NCI-H2196 treated with DMSO at 0.1 percent for 48 hours (cell line): ENCODE data around the gene CAPN8.

Experiments used
- DNase-seq: peaks from one replicate; lab custom pipeline; 2025; ENCODE audit not compliant: unreplicated experiment; lab: John Stamatoyannopoulos, UW

Gene CAPN8

DNA sequence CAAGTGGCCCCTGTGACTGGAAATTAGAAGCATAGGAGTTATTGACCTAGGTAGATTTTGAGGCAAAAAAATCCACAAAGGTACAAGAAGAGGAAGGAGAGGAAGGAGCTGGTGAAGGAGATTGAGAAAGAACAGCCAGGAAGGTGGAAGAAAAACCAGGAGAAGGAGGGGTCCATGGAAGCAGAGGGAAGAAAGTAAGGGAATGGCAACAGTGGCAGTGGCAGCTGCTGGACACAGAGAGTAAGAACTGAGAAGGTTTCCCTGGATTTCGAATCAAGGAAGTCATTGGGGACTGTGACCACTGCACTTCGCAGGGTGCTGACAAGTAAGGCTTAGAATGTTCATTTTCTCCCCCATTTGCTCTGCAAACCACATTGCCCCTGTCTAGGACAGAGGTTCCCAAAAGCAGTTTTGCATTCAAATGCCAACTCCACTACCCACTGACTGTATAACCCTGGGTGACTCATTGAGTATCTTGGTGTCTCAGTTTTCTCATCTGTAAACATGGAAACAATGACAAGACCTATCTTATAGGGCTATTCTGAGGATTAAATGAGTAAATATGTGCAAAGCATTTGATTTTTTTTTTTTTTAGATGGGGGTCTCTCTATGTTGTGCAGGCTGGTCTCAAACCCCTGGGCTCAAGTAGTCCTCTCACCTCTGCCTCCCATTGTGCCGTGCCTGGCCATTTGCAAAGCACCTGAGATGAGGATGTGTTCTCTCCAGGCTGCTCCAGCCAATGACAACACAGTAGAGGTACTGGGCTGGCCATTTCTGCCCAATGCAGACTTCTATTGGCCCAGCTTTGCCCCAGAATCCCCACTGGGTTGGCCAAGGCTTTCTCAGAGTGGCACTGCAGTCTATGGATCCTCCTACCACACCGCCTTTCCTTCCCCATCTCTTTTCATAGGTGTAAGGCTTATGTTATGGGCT, 37.5 kb upstream of the CAPN8 start:
- no peak for DNase-seq

DNA sequence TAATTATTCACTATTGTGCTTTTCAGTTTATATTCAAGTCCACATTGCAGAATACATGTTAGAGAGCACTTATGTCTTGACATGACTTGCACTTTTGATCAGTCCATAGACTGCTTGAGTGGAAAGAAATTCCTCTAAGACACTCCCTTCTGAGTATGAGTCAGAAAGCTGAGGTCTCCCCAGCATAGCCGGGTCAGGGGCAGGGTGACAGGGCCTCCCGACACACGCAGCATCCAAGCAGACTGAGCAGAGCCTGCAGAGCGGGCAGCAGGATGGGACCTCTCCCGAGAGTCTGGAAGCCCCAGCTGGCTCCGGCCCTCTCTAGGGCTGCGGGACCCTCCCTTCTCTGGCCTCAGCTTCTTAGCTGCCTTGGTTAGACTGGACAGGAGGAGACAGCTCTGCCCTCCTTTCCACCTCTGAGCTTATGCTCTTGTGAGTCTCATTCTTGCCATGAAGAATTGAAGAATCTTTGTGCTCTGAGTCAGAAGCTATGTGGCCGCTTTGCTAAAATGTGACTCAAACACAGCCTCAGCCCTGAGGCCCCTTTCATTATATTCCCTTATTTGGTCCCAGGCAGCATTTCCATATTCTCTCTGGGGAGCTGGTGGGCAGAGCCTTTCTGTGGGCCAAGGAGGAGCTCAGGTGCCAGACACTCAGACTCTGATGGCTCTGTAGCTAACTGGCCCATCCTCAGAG, 35.6 kb upstream of the CAPN8 start:
- DNase-seq = no peak

- no peak for DNase-seq
Measured at GRCh38 chr1:223700388-223700918, 35.0 kb upstream of the CAPN8 start.

GRCh38 chr1:223695941-223696340, 30.4 kb upstream of the CAPN8 start:
- no peak for DNase-seq

DNA sequence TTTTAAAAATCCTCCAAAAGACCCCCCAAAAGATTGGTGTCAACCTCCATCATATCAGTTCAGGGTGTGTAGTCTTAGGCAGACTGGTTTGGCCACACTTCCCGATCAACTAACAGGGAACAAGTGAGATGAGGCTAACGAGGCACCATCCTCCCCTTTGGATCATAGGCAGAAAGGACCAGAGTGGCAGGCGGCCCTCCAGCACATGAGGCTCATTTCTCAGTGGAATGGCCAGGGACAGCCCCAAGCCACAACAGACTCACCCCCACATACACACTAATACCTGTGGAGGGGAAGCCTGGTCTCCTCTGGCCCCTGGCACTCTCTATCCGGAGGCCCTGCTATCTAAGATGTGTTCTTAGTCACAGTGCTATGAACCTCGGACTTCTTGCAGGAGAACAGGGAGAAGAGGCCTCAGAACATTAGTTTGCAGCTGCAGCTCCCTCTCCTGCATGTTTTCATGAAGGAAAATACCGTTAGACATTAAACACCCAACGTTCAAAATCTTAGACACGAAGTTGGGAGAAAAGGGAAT, 29.6 kb upstream of the CAPN8 start:
- DNase-seq = no peak

DNA sequence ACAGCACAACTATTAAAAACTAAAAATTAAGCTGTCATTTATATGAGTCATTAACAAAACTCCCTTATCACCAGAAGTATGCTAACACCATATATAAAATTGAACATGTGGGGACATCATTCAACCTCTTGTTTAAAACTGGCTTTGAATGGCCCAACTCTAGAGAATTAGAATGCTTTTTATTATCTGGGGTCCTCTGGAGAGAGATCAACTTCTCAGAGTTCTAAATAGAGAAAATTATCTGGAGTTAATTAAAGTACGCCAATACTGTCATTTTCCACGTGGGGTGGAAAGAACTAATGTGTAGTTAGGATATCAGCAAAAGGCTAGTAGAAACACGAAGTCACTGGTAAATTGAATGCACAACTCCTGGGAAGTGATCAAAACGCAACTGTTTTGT, 25.6 kb upstream of the CAPN8 start:
- DNase-seq = no peak

- no peak for DNase-seq
Measured at GRCh38 chr1:223684488-223684792, 18.9 kb upstream of the CAPN8 start.

DNA sequence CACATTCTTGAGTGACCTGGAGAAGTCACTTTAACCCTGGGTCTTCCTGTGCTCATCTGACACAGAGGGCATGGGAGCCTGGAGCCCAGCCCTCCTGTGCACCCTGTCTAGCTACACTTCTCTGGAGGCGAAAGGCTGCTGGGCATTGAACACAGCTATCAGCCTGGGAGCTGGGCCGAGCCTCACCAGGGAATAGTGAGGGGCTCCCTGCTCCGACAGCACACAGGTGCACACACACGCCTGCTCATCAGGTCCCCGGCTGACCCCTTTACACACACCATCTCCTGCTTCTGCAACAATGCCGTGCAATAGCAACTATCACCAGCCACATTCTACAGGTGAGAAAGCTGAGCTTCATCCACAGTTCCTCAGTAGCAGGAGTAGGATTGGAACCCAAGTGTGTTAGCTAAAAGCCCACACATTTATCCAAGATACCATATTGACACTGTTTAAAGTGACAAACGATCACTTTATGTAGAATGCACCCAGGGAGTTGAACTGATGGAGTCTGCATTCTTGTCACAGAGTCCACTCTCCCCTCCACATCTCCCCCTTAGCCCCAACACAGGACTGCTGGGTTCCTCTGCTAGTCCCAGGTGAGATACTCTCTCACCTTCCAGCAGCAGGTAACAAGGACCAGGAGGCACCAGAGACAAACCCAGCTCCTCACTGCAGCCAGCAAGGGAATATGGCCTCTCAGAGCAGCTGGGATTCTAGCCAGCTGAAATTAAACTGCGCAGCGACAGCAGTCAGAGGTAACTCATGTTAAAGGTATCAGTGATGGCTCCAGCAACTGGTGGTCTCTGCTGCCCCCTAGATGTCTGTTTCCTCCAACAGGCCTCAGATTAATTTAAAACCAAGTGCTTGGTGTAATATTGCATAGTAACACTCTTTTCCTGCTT, 18.3 kb upstream of the CAPN8 start:
- peak; percentile 54 for DNase-seq

GRCh38 chr1:223682502-223682901, 17.0 kb upstream of the CAPN8 start:
- no peak for DNase-seq

- no peak for DNase-seq
Measured at GRCh38 chr1:223680188-223680587, 14.7 kb upstream of the CAPN8 start.

- no peak for DNase-seq
Measured at GRCh38 chr1:223678841-223679240, 13.3 kb upstream of the CAPN8 start.

DNA sequence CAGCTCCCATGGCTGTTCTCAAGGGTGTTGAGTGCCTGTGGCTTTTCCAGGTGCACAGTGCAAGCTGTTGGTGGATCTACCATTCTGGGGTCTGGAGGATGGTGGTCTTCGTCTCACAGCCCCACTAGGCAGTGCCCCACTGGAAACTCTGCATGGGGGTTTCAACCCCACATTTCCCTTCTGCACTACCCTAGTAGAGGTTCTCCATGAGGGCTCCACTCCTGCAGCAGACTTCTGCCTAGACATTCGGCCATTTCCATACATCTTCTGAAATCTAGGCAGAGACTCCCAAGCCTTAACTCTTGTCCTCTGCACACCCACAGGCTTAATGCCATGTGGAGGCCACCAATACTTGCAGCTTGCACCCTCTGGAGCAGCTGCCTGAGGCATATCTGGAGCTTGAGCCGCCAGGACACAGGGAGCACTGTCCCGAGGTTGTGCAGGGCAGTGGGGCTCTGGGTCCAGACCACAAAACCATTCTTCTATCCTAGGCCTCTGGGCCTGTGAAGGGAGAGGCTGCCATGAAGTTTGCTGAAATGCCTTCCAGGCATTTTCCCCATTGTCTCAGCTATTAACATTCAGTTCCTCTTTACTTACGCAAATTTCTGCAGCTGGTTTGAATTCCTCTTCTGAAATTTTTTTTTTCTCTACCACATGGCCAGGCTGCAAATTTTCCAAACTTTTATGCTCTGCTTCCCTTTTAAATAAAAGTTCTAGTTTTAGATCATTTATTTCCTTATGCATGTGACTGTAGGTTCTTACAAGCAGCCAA, 8.8 kb upstream of the CAPN8 start:
- no peak for DNase-seq

- no peak for DNase-seq
Measured at GRCh38 chr1:223670458-223671159, 5.1 kb upstream of the CAPN8 start.

DNA sequence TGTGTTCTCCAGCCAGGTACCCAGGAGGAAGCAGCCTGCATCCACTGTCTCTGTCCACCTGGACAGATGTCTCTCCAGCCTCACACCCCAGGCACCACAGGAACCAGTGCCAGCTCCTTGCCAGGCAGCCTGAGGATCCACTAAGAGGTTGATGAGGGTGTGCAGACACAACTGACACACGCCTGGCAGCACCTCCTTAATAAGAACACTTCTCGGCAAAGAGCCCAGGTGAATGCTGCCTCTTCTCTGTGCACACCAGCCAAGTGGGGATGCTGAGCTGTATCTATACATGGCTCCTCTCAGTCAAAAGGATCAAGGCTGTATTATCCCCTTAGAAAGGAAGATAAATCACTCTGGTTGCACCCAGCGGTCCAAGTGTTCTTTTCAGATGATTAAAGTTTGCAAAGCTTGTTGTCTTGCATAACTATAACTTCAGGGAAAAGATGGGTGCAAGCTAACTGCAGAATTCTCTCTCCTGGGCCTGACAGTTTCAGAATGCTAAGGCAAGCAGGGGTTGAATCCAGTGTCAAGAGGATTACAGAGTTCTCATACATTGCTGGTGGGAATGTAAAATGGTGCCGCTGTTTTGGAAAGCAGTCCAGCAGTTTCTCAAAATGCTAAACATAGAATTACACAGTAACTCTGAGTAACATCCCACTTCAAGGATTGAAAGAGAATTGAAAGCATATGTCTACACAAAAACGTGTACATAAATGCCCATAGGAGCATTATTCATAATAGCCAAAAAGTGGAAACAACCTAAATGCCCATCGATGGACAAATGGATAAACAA, 3.7 kb upstream of the CAPN8 start:
- no peak for DNase-seq

DNA sequence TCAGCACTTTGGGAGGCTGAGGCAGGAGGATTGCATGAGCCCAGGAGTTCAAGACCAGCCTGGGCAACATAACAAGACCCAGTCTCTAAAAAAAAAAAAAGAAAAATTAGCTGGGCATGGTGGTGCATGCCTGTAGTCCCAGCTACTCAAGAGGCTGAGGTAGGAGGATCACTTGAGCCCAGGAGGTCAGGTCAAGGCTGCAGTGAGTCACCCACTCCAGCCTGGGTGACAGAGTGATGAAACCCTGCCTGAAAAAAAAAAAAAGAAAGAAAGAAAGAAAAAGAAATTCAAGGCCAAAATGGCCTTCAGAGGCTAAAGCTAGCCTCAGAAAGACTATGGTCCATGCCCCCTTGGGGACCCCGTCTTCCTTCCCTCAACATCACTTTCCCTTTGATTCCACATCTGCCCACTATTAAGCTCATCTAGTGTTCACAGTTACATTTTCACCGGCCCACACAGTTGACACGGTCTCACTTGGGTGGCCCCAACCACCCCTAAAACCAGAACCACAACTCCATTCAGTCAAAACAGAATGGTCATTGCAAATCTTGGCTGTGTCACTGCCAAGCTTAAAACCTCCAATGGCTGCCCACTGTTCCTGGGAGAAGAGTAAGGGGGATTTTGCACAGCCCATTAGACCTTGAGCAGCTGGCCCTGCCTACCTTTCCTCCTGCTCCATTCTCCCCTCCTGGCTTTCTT, 2.1 kb upstream of the CAPN8 start:
- DNase-seq = no peak

GRCh38 chr1:223664106-223664505, 1.4 kb downstream of the CAPN8 start:
- DNase-seq = no peak

DNA sequence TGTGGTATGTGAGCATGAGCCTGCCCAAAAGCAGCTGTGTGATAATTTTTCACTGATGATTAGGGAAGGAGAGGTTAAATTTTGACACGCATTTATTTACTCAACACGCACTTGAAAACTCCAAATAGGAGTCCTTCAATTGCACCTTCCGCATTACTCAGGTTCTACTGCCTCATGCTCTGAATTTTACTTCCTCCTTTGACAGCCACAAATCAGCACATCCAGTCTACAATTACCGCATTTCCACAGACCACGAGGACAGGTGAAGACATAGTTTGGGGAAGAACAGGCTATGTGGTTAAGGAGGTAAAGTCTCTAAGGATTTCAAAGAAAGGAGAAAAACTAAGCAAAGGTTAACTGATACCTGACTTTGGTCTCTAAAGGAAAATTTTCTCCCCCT, 2.6 kb downstream of the CAPN8 start:
- no peak for DNase-seq

- DNase-seq = no peak
Measured at GRCh38 chr1:223659711-223660110, 5.8 kb downstream of the CAPN8 start.
